Measurements from ENCODE around the gene NFX1.

DNA sequence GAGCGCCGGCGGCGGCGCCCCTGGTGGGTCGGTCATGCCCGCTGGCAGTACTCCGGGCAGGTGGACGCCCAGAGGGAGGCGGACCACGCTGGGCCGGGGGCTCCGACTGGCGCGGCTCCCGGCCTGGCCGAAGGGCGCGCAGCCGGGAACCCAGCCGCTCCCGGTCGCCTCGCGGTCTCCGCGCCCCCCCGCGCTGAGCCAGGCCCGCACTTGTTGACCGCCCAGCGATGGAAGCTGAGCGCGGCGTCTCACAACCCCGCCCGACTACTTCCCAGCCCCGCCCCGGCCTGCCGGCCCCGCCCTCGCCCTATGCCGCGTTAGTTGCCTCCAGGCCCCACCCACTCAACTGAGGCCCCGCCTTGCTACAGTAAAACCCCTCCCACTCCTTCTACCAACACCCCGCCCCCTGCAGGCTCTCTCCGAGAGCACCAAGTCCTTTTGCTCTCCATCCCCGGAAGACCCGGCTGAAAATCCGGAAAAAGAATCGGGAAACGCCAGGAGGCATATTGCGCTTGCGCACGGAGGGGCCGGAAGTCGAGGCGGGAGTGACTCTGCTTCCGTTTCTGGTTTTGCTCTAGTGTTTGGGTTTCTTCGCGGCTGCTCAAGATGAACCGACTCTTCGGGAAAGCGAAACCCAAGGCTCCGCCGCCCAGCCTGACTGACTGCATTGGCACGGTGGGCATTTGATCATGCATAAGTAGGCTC is 25.7 kb upstream of the NFX1 start, which contains the start of the genes BAG1 and CHMP5:
- TF ChIP-seq, protein P1, sequence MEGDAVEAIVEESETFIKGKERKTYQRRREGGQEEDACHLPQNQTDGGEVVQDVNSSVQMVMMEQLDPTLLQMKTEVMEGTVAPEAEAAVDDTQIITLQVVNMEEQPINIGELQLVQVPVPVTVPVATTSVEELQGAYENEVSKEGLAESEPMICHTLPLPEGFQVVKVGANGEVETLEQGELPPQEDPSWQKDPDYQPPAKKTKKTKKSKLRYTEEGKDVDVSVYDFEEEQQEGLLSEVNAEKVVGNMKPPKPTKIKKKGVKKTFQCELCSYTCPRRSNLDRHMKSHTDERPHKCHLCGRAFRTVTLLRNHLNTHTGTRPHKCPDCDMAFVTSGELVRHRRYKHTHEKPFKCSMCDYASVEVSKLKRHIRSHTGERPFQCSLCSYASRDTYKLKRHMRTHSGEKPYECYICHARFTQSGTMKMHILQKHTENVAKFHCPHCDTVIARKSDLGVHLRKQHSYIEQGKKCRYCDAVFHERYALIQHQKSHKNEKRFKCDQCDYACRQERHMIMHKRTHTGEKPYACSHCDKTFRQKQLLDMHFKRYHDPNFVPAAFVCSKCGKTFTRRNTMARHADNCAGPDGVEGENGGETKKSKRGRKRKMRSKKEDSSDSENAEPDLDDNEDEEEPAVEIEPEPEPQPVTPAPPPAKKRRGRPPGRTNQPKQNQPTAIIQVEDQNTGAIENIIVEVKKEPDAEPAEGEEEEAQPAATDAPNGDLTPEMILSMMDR (IDR thresholded peaks at IDR 0.05): peak in 1 of 3 donors; percentile 28
- peak; percentile 8 for TF ChIP-seq POLR2A (IDR thresholded peaks at IDR 0.05)

Measured in breast epithelium (tissue), 3 donors.